ENCODE measurements around the gene THSD7A.
A peak's percentile ranks its signal among the peaks of the same experiment; 100 is the strongest.

Gene THSD7A

GRCh38 chr7:11710377-11710776 lies 121.6 kb downstream of the THSD7A start:
- TF ChIP-seq CTCF (IDR thresholded peaks at IDR 0.05; ENCODE audit: low read depth, low read length, missing control alignments), result no peak
- in situ Hi-C loops (cut with HindIII; ENCODE audit: low sequenced_read_pairs), result no loop called here
- no peak for DNase-seq (ENCODE audit: low read depth)

GRCh38 chr7:11709196-11709595 lies 122.8 kb downstream of the THSD7A start:
- in situ Hi-C loops (cut with HindIII; ENCODE audit: low sequenced_read_pairs), result no loop called here

More at GRCh38 chr7:11710377-11710776, 121.6 kb downstream of the THSD7A start:
- H3K4me3 ChIP-seq (ENCODE audit: low read depth, low read length), result no peak overlapping the region

GRCh38 chr7:11707606-11708193 lies 124.3 kb downstream of the THSD7A start:
- in situ Hi-C loops (cut with HindIII; ENCODE audit: low sequenced_read_pairs), result no loop called here
- no peak for TF ChIP-seq CTCF (IDR thresholded peaks at IDR 0.05; ENCODE audit: low read depth, low read length, missing control alignments)
- no peak overlapping the region for H3K4me3 ChIP-seq (ENCODE audit: low read depth, low read length)
- peak; percentile 26 for DNase-seq (ENCODE audit: low read depth)

More at GRCh38 chr7:11709196-11709595, 122.8 kb downstream of the THSD7A start:
- DNase-seq (ENCODE audit: low read depth), result no peak
- H3K4me3 ChIP-seq (ENCODE audit: low read depth, low read length), result no peak overlapping the region
- no peak for TF ChIP-seq CTCF (IDR thresholded peaks at IDR 0.05; ENCODE audit: low read depth, low read length, missing control alignments)

GRCh38 chr7:11706666-11707605 lies 125.1 kb downstream of the THSD7A start:
- in situ Hi-C loops (cut with HindIII; ENCODE audit: low sequenced_read_pairs), result no loop called here
- DNase-seq (ENCODE audit: low read depth), result no peak
- no peak overlapping the region for H3K4me3 ChIP-seq (ENCODE audit: low read depth, low read length)
- TF ChIP-seq CTCF (IDR thresholded peaks at IDR 0.05; ENCODE audit: low read depth, low read length, missing control alignments), result no peak

GRCh38 chr7:11703829-11704228 lies 128.2 kb downstream of the THSD7A start:
- in situ Hi-C loops (cut with HindIII; ENCODE audit: low sequenced_read_pairs), result no loop called here

More at GRCh38 chr7:11703829-11704228, 128.2 kb downstream of the THSD7A start:
- no peak for DNase-seq (ENCODE audit: low read depth)
- no peak for TF ChIP-seq CTCF (IDR thresholded peaks at IDR 0.05; ENCODE audit: low read depth, low read length, missing control alignments)
- no peak overlapping the region for H3K4me3 ChIP-seq (ENCODE audit: low read depth, low read length)

Data from astrocyte of the cerebellum (primary cell).